SJCRH30 (cell line): ENCODE results near the gene NKX6-2. TPM values are rescaled to one million over a fixed set of nuclear protein-coding genes. Genes with fewer than 3 reads are reported as not detected.
"Not testable (repeated sequence)": the region's sequence is repeated elsewhere in the genome, so short reads cannot be mapped to it uniquely, and the experiment has no call there.

Experiments
- DNase-seq, 2 experiments: peaks; one replicate each; pipeline ENCODE4 v3.0.0-alpha.2; 2015 to 2020
- H3K27ac ChIP-seq: fragments of 250-450 bp; sonication (Bioruptor Pico); 2 replicates; pipeline ENCODE4 v1.5.1; 2020; ENCODE audit warnings: mild to moderate bottlenecking, moderate library complexity
- H3K27me3 ChIP-seq: fragments of 250-450 bp; sonication (Bioruptor Pico); 2 replicates; pipeline ENCODE4 v1.5.1; 2020; ENCODE audit warnings: mild to moderate bottlenecking, moderate library complexity
- H3K36me3 ChIP-seq: fragments of 250-450 bp; sonication (Bioruptor Pico); 2 replicates; pipeline ENCODE4 v1.5.1; 2020; ENCODE audit warnings: mild to moderate bottlenecking, moderate library complexity
- H3K4me1 ChIP-seq: fragments of 250-450 bp; sonication (Bioruptor Pico); 2 replicates; pipeline ENCODE4 v1.5.1; 2020; ENCODE audit warnings: mild to moderate bottlenecking, moderate library complexity
- H3K4me3 ChIP-seq: fragments of 250-450 bp; sonication (Bioruptor Pico); 2 replicates; pipeline ENCODE4 v1.5.1; 2020; ENCODE audit warnings: mild to moderate bottlenecking, moderate library complexity
- H3K9me3 ChIP-seq: fragments of 250-450 bp; sonication (Bioruptor Pico); replicated peaks from 2 replicates; pipeline ENCODE4 v1.5.1; 2020; ENCODE audit warnings: mild to moderate bottlenecking, moderate library complexity
- total RNA-seq: library from RNA; depleted of rRNA; stranded (reverse); fragments of >200 nt; shearing (Covaris generic); gene quantifications from 2 replicates; pipeline ENCODE4 v1.2.3, GENCODE V29; 2014

NKX6-2 gene
- total RNA-seq, 1 experiment from 2014 or later: not detected

GRCh38 chr10:132783940-132784865, 1.7 kb downstream of the NKX6-2 start:
- no peak overlapping the region for H3K4me3 ChIP-seq
- no peaks in the 10 kb centered on the region for H3K27me3 ChIP-seq

DNA sequence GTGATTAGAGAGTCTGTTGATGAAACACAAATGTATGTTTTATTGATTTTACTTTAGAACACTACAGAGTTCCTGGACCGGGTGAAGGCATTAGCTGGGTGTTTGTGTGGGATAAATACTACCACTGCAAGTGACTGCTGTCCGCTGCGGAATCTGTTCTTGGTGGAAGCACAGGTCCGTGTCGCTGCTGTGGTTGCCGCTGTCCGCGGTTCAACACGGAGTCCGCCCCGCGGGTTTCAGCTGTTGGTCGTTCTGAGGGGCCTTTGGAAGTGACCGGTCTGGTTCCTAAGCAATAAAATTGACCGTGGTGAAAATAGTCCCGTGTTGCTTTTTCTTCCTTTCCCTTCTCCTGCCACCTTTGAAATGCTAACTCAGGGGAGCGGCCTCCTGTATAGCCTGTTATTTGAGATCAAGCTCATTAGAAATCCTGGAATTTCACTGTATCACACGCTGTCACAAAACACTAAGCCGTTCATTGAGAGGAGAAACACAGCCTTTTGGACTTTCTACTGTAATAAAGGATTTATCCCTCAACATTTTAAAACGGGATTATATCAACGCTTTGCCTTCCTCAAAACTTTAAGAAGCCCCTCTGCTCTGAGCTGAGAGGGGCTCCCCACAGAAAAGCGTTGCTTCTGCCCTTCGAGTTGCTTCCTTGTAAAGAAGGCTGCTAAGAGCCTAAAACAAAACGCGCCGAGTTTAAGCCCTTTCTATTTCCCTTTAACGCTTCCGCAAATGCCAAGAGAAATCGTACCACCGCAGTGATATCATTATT, 2.6 kb downstream of the NKX6-2 start:
- Histone ChIP-seq H3K9me3 (no peaks in the 10 kb centered on the region), H3K36me3 (no peaks in the 10 kb centered on the region; the same call in 1 of the 2 replicates), H3K27ac (no peak overlapping the region), H3K4me3 (no peak overlapping the region), H3K27me3 (no peaks in the 10 kb centered on the region), H3K4me1 (no peaks in the 10 kb centered on the region)
- no peak for DNase-seq

More at GRCh38 chr10:132783940-132784865, 1.7 kb downstream of the NKX6-2 start:
- Histone ChIP-seq H3K27ac (no peak overlapping the region), H3K4me1 (no peaks in the 10 kb centered on the region), H3K9me3 (no peaks in the 10 kb centered on the region), H3K36me3 (no peaks in the 10 kb centered on the region; the same call in 1 of the 2 replicates)
- DNase-seq: no peak

GRCh38 chr10:132781556-132781955, 4.4 kb downstream of the NKX6-2 start:
- H3K36me3 ChIP-seq: no peaks in the 10 kb centered on the region; the same call in 1 of the 2 replicates
- H3K27me3 ChIP-seq: no peaks in the 10 kb centered on the region

DNA sequence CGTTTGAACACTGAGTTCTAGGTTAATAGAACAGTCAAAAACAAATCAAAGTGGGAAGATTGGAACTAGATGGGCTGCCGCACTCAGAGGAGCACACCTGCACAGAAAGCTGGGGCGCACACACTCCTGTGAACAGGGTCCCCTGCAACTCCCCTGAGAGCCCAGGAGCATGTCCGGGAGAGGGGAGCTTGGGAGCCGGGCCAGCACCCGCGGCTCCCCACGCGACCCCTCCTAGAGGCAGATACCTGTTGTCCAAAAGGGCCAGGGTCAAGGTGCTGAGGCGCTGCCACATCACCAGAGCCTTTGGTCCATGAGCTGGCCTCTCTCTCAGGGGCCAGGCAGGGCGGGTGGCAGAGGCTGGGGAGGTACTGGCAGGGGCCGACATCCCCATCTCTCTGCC, 5.6 kb downstream of the NKX6-2 start:
- no peaks in the 10 kb centered on the region for H3K27me3 ChIP-seq
- H3K4me1 ChIP-seq: no peaks in the 10 kb centered on the region
- DNase-seq: no peak
- H3K27ac ChIP-seq: no peak overlapping the region
- H3K9me3 ChIP-seq: no peaks in the 10 kb centered on the region
- no peak overlapping the region for H3K4me3 ChIP-seq
- H3K36me3 ChIP-seq: no peaks in the 10 kb centered on the region; the same call in 1 of the 2 replicates

More at GRCh38 chr10:132781556-132781955, 4.4 kb downstream of the NKX6-2 start:
- Histone ChIP-seq H3K27ac (no peak overlapping the region), H3K4me1 (no peaks in the 10 kb centered on the region), H3K4me3 (no peak overlapping the region), H3K9me3 (no peaks in the 10 kb centered on the region)
- DNase-seq: no peak

- Histone ChIP-seq H3K4me1 (no peaks in the 10 kb centered on the region), H3K9me3 (no peaks in the 10 kb centered on the region), H3K27ac (no peak overlapping the region), H3K4me3 (no peak overlapping the region), H3K36me3 (no peaks in the 10 kb centered on the region; the same call in 1 of the 2 replicates), H3K27me3 (no peaks in the 10 kb centered on the region)
- DNase-seq: no peak
Measured at GRCh38 chr10:132779549-132780294, 6.2 kb downstream of the NKX6-2 start.

DNA sequence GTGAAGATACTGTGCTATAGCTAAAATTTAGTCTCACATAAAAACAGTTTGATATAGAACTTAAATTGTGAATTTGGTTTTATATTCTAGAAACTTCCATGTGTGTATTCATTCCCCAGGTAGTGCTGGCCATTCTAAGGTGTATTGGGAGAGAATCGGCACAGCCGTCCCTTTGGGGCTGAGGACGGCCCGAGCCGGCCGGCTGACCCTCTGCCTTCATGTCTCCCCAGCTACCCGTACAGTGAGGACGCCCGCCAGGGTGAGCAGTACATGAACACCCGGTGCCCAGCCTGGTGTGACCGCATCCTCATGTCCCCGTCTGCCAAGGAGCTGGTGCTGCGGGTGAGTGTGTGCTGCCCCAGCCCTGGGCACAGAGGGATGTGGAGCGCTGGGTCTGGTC, 8.5 kb downstream of the NKX6-2 start:
- no peak overlapping the region for H3K4me3 ChIP-seq
- H3K27me3 ChIP-seq: no peaks in the 10 kb centered on the region

DNA sequence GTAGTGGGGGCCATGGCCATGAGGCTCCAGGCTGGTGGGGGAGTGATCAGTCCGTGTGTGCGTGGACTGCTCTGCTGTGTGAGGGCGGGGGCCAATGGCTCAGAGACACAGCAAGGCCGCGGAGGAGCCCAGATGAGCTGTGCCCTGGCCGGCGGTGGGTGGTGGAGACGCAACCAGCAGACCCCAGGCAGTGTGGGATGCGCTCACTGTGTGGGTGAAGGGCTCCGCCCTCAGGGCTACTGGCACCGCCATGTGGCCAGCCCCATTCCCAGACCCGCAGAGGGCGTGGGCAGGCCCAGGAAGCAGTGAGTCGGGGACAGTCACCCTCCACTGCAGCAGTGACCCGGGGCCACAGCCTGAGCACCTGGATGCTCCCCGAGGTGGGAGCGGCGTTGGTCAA, 9.1 kb downstream of the NKX6-2 start:
- Histone ChIP-seq H3K36me3 (no peaks in the 10 kb centered on the region), H3K27ac (no peak overlapping the region), H3K4me1 (no peaks in the 10 kb centered on the region), H3K4me3 (no peak overlapping the region), H3K9me3 (no peaks in the 10 kb centered on the region), H3K27me3 (no peaks in the 10 kb centered on the region)
- no peak for DNase-seq

More for the DNA sequence above, 8.5 kb downstream of the NKX6-2 start:
- H3K27ac ChIP-seq: no peak overlapping the region
- no peak for DNase-seq
- H3K4me1 ChIP-seq: no peaks in the 10 kb centered on the region
- no peaks in the 10 kb centered on the region for H3K36me3 ChIP-seq
- no peaks in the 10 kb centered on the region for H3K9me3 ChIP-seq

GRCh38 chr10:132776186-132776585, 9.8 kb downstream of the NKX6-2 start:
- Histone ChIP-seq H3K4me3 (no peak overlapping the region), H3K9me3 (no peaks in the 10 kb centered on the region), H3K4me1 (no peaks in the 10 kb centered on the region), H3K27ac (no peak overlapping the region), H3K27me3 (no peaks in the 10 kb centered on the region), H3K36me3 (no peaks in the 10 kb centered on the region)
- DNase-seq: no peak

DNA sequence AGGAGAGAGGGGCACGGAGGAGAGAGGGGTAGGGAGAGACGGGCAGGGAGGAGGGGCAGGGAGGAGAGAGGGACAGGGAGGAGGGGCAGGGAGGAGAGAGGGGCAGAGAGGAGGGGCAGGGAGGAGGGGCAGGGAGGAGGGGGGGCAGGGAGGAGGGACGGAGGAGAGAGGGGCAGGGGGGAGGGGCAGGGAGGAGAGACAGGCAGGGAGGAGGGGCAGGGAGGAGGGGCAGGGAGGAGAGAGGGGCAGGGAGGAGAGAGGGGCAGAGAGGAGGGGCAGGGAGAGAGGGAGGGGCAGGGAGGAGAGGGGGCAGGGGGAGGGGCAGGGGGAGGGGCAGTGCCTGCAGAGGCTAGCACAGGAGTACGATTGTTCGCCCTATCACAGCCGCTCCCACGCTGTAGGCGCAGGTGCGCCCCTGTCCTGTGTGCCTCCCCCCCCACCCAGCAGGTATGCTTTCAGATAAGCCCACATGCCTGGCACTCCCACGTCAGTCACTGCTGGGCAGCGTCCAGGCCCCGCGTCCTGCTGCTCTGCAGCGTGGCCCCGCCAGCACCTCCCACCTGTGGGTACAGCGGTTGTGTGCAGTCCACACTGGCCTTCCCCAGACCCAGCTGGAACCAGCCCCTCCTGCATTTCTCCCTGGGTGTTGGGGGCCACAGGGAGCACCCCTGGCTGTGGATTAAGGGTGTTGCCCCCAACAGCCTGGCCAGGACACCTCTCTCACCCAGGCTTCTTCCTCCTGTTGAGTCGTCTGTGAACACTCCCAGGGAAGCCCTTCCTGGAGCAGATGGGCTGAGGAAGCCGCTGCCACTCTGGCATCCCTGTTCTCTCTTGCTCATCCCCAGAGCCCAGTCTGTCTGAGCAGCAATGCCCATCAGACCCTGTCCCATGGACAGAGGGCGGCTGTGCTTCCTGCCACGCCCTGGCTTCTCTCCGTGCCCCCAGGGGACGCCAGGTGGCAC, 10.8 kb downstream of the NKX6-2 start:
- Histone ChIP-seq H3K36me3 (no peaks in the 10 kb centered on the region), H3K9me3 (no peaks in the 10 kb centered on the region), H3K4me3 (no peak overlapping the region), H3K27ac (no peak overlapping the region), H3K4me1 (no peaks in the 10 kb centered on the region), H3K27me3 (no peaks in the 10 kb centered on the region)
- DNase-seq: no peak

DNA sequence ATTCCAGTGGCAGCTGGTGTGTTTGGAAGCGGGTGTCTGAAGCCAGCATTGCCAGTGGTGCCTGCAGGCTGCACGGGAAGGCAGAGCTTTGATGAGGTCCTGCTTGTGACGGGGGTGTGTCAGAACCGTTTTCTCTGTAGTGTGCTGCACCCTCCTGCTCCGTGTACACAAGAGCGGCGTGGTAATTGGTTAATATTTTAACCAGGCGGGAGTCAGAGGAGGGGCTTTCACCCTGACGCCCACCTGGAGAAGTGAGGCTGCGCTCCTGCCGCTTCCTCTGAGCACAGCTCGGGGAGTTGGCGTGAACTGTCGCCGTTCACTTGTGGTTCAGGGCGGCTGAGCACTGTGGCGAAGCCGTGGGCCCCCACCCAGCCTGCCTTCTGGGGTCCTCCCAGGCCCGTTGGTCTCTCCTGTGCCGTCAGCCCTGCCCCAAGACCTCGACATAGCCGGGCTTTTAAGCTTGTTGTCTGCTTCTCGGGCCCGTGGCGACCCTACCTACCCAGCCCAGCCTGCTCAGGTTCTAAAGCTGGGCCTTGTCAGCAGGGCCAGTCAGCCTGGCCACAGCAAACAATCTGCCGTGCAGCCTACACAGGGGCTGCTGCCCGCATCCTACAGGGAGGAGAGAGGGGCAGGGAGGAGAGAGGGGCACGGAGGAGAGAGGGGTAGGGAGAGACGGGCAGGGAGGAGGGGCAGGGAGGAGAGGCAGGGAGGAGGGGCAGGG, 11.6 kb downstream of the NKX6-2 start:
- H3K9me3 ChIP-seq: no peaks in the 10 kb centered on the region
- no peak overlapping the region for H3K27ac ChIP-seq
- H3K36me3 ChIP-seq: no peaks in the 10 kb centered on the region
- H3K27me3 ChIP-seq: no peaks in the 10 kb centered on the region
- no peak for DNase-seq
- H3K4me3 ChIP-seq: no peak overlapping the region
- H3K4me1 ChIP-seq: no peaks in the 10 kb centered on the region

DNA sequence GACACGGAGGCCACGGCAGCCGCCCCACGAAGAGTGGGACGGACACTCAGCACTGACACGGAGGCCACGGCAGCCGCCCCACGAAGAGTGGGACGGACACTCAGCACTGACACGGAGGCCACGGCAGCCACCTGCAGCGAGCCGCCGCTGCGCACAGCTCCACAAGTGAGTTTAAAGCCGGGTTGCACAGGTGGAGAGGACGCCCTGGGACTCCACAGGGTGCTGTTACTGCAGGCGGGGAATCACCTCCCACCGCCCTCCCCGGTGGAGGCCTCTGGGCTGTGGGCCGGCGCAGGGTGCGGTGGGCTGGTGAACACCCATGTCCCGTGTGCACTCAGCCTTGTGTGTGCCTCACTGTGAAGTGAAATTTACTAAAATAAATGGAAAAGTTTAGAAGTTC, 13.1 kb downstream of the NKX6-2 start:
- H3K36me3 ChIP-seq, DNase-seq, H3K27ac ChIP-seq, H3K9me3 ChIP-seq, H3K4me3 ChIP-seq, H3K4me1 ChIP-seq, H3K27me3 ChIP-seq: not testable (repeated sequence)

- DNase-seq: no peak
- H3K27me3 ChIP-seq: no peaks in the 10 kb centered on the region
- H3K4me3 ChIP-seq: no peak overlapping the region
- no peaks in the 10 kb centered on the region for H3K9me3 ChIP-seq
- no peak overlapping the region for H3K27ac ChIP-seq
- H3K4me1 ChIP-seq: no peaks in the 10 kb centered on the region
- no peaks in the 10 kb centered on the region for H3K36me3 ChIP-seq
Measured at GRCh38 chr10:132770061-132771021, 15.6 kb downstream of the NKX6-2 start.
